PC-9 (cell line): ENCODE data around the gene NDUFS8. TPM values are rescaled to one million over a fixed set of nuclear protein-coding genes. Genes with fewer than 3 reads are reported as not detected.

ENCODE experiments used
- BruUV-seq: library from RNA; stranded (reverse); fragments of 400-500 nt; replicated peaks from 2 replicates; lab custom pipeline; 2021; lab: Mats Ljungman, UMichigan
- CTCF ChIA-PET: fragments of 300-600 bp; sonication (Branson Sonifier 250); formaldehyde crosslinking; loops from one replicate; lab custom pipeline; 2022; ENCODE audit warnings: antibody characterized with exemption; lab: Charles Lee
- POLR2A ChIA-PET: fragments of 300-600 bp; sonication (Branson Sonifier 250); formaldehyde crosslinking; loops from one replicate; lab custom pipeline; 2022; ENCODE audit warnings: antibody characterized with exemption; ENCODE audit not compliant: unreplicated experiment; lab: Charles Lee
- DNase-seq, 2 experiments: peaks; one replicate each; pipeline versions ENCODE4 v3.0.0 to v3.0.0-alpha.2; 2015 to 2022; ENCODE audit warnings: mixed read lengths in 1 of 2
- H2AFZ ChIP-seq: fragments of 200-600 bp; sonication (generic); 2 replicates; pipeline ENCODE4 v1.8.1; 2017; ENCODE audit warnings: antibody characterized with exemption
- H3F3A ChIP-seq: fragments of 200-600 bp; sonication (generic); 2 replicates; pipeline ENCODE4 v1.8.1; 2017; ENCODE audit warnings: antibody characterized with exemption, mild to moderate bottlenecking, low read depth; ENCODE audit not compliant: insufficient read depth
- H3K27ac ChIP-seq: fragments of 200-600 bp; sonication (generic); 2 replicates; pipeline ENCODE4 v1.6.1; 2016; ENCODE audit warnings: mixed run types
- H3K27me3 ChIP-seq: fragments of 200-600 bp; sonication (generic); 2 replicates; pipeline ENCODE4 v1.6.1; 2016; ENCODE audit warnings: low read depth, mixed run types; ENCODE audit not compliant: insufficient read depth
- H3K36me3 ChIP-seq: fragments of 200-600 bp; sonication (generic); 2 replicates; pipeline ENCODE4 v1.6.1; 2016; ENCODE audit warnings: low read depth, mixed run types
- H3K4me1 ChIP-seq: fragments of 200-600 bp; sonication (generic); replicated peaks from 2 replicates; pipeline ENCODE4 v1.6.1; 2016; ENCODE audit warnings: mixed run types; ENCODE audit not compliant: insufficient read depth
- H3K4me2 ChIP-seq: fragments of 200-600 bp; sonication (generic); 2 replicates; pipeline ENCODE4 v1.6.1; 2017; ENCODE audit warnings: mixed run types
- H3K4me3 ChIP-seq: fragments of 200-600 bp; sonication (generic); 2 replicates; pipeline ENCODE4 v1.6.1; 2016; ENCODE audit warnings: mixed run types
- H3K79me2 ChIP-seq: fragments of 200-600 bp; sonication (generic); 2 replicates; pipeline ENCODE4 v1.6.1; 2017; ENCODE audit warnings: low read depth, mixed run types
- H3K9me2 ChIP-seq: fragments of 200-600 bp; sonication (generic); 2 replicates; pipeline ENCODE4 v1.8.1; 2017; ENCODE audit warnings: mild to moderate bottlenecking; ENCODE audit not compliant: insufficient read depth
- H3K9me3 ChIP-seq: fragments of 200-600 bp; sonication (generic); 2 replicates; pipeline ENCODE4 v1.8.1; 2016; ENCODE audit warnings: low read depth; ENCODE audit not compliant: insufficient read depth
- H4K20me1 ChIP-seq: fragments of 200-600 bp; sonication (generic); 2 replicates; pipeline ENCODE4 v1.8.1; 2017; ENCODE audit not compliant: insufficient read depth
- CTCF ChIP-seq: fragments of 200-600 bp; sonication (generic); conservative IDR thresholded peaks from 2 replicates; pipeline ENCODE4 v1.6.1; 2017; ENCODE audit warnings: mixed run types, antibody characterized with exemption, mild to moderate bottlenecking, moderate library complexity
- EZH2 ChIP-seq: fragments of 200-600 bp; sonication (generic); IDR thresholded peaks from 2 replicates; pipeline ENCODE4 v1.8.0; 2017; ENCODE audit warnings: antibody characterized with exemption, low read depth
- intact Hi-C: fragments of 100-400 bp; cut with micrococcal nuclease; formaldehyde crosslinking; loops from one replicate; pipeline ENCODE4 v1.10.0; 2022; ENCODE audit not compliant: unreplicated experiment
- total RNA-seq: library from RNA; stranded (reverse); gene quantifications from 2 replicates; pipeline ENCODE4 v1.2.3, GENCODE V29; 2021

Gene NDUFS8
- total RNA-seq, 1 experiment from 2014 or later = 275 TPM

DNA sequence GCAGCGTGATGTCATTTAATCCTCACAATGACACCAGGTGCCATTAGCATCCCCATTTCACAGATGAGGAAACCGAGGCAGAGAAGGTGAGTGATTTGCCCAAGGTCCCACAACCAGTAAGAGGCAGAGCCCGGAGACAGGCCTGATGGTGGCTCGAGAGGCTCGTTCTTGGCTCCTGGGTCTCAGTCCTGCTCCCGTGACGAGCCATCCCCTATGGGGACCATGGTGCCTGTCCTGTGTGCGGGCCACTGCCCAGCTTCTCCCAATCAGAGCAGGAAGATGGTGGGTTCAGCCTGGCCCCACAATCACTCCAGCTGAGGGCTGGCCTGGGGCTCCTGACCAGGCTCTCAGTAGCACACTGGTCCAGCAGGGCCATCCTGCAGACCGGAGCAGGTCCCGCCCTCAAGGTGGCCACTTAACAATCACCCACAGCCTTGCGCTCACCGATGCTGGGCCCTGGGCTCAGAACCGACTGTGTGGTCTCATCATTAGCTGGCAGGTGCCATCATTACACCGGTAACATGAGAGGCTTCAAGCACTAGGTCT lies 16.8 kb upstream of the NDUFS8 start:
- H3K4me3 ChIP-seq = peak overlapping the region; percentile 24; the same call in 1 of the 2 replicates
- no peak overlapping the region for H2AFZ ChIP-seq
- TF ChIP-seq EZH2 = no peak
- no peak for TF ChIP-seq CTCF
- ChIA-PET CTCF (interaction anchor here (1.1 to 1.5 kb wide), 2 partner anchors 28 to 196 kb away, joined by 3 read pairs; no protein-coding TSS in a partner anchor), POLR2A (interaction anchor here (0.6 to 1.0 kb wide), 4 partner anchors 26 to 768 kb away, joined by 3 to 4 read pairs (median 4); no protein-coding TSS in a partner anchor)
- H3K9me3 ChIP-seq = no peaks in the 10 kb centered on the region
- peak overlapping the region; percentile 81 for H3K4me2 ChIP-seq
- H3K36me3 ChIP-seq = no peaks in the 10 kb centered on the region
- peak in 1 of 2 experiments; percentile 39 for DNase-seq
- H3K4me1 ChIP-seq = peaks cover 94% of the 10 kb centered on the region
- peaks cover 25% of the 10 kb centered on the region; the same call in 1 of the 2 replicates for H3K79me2 ChIP-seq
- intact Hi-C loops = loop anchor here (1.0 to 10.0 kb wide), 4 partner anchors 17 to 169 kb away; partner anchors contain the start of gene NDUFS8
- BruUV-seq = TSS peak; percentile 18
- H3K9me2 ChIP-seq = no peaks in the 10 kb centered on the region
- peaks cover 65% of the 10 kb centered on the region for H3F3A ChIP-seq
- no peaks in the 10 kb centered on the region for H3K27me3 ChIP-seq
- H3K27ac ChIP-seq = peak overlapping the region; percentile 93
- no peaks in the 10 kb centered on the region for H4K20me1 ChIP-seq

- H3K27ac ChIP-seq = peak overlapping the region; percentile 93
- H2AFZ ChIP-seq = peak overlapping the region; percentile 62
- H3K4me2 ChIP-seq = peak overlapping the region; percentile 81
- ChIA-PET POLR2A (interaction anchor here (0.6 to 1.0 kb wide), 6 partner anchors 26 to 712 kb away, joined by 3 to 5 read pairs (median 4); no protein-coding TSS in a partner anchor), CTCF (interaction anchor here (0.5 to 1.5 kb wide), 3 partner anchors 13 to 195 kb away, joined by 3 to 22 read pairs (median 7); no protein-coding TSS in a partner anchor)
- H3F3A ChIP-seq = peaks cover 58% of the 10 kb centered on the region
- BruUV-seq = TSS peak; percentile 18
- intact Hi-C loops = loop anchor here (1.0 to 10.0 kb wide), 4 partner anchors 16 to 170 kb away; partner anchors contain the start of gene NDUFS8
- DNase-seq = peak; percentile 96 to 98
- H3K36me3 ChIP-seq = no peaks in the 10 kb centered on the region
- no peak for TF ChIP-seq EZH2
- no peak for TF ChIP-seq CTCF
- no peaks in the 10 kb centered on the region for H3K9me3 ChIP-seq
- H3K4me3 ChIP-seq = peak overlapping the region; percentile 49
- peaks cover 25% of the 10 kb centered on the region; the same call in 1 of the 2 replicates for H3K79me2 ChIP-seq
- H4K20me1 ChIP-seq = no peaks in the 10 kb centered on the region
- no peaks in the 10 kb centered on the region for H3K9me2 ChIP-seq
- no peaks in the 10 kb centered on the region for H3K27me3 ChIP-seq
- peaks cover 87% of the 10 kb centered on the region for H3K4me1 ChIP-seq
Measured at GRCh38 chr11:68014157-68014946, 16.1 kb upstream of the NDUFS8 start.

DNA sequence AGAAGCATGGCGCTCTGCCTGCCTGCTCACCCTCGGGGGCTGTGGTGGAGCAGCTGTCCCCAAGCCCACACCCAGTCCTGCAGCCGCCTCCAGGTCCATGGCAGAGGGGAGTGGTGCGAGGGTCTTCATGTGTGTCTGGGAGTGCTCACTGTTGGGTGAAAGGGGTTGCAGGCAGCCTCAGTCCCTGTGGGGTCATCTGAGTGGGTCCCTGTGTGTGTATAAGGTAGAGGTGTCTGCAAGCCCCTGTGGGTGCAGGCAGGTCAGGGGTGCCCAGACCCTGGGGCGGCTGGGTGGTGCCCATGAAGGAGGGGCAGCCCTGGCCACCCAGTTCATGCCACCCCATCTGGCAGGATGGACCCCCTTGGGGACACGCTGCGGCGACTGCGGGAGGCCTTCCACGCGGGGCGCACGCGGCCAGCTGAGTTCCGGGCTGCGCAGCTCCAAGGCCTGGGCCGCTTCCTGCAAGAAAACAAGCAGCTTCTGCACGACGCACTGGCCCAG lies 15.5 kb upstream of the NDUFS8 start:
- Histone ChIP-seq H3K9me2 (no peaks in the 10 kb centered on the region), H3K4me3 (peak overlapping the region; percentile 49)
- POLR2A ChIA-PET = interaction anchor here (0.6 to 1.0 kb wide), 3 partner anchors 25 to 713 kb away, joined by 3 to 4 read pairs (median 3); no protein-coding TSS in a partner anchor

More for the DNA sequence above, 15.5 kb upstream of the NDUFS8 start:
- DNase-seq = no peak
- Histone ChIP-seq H3K79me2 (peaks cover 25% of the 10 kb centered on the region; the same call in 1 of the 2 replicates), H3K4me2 (peak overlapping the region; percentile 81), H3F3A (peaks cover 52% of the 10 kb centered on the region), H3K9me3 (no peaks in the 10 kb centered on the region), H3K4me1 (peaks cover 86% of the 10 kb centered on the region), H3K36me3 (no peaks in the 10 kb centered on the region), H3K27ac (peak overlapping the region; percentile 93), H2AFZ (no peak overlapping the region), H3K27me3 (no peaks in the 10 kb centered on the region), H4K20me1 (no peaks in the 10 kb centered on the region)
- intact Hi-C loops = loop anchor here (1.0 to 10.0 kb wide), 4 partner anchors 15 to 170 kb away; partner anchors contain the start of gene NDUFS8
- no peak for TF ChIP-seq EZH2
- TF ChIP-seq CTCF = no peak
- CTCF ChIA-PET = interaction anchor here (0.6 to 1.5 kb wide), 2 partner anchors 13 to 194 kb away, joined by 3 to 7 read pairs; no protein-coding TSS in a partner anchor
- BruUV-seq = no TSS peak
